Activated CD8-positive, alpha-beta memory T cell treated with anti-CD3 and anti-CD28 coated beads for 1 hour (primary cell): ENCODE results near the gene UBE2H.

Experiments used
- DNase-seq, 2 donors: peaks; one replicate each; pipeline ENCODE4 v3.0.0-alpha.2; 2020; ENCODE audit warnings: low read depth in 1 of 2; ENCODE audit errors: extremely low read depth in 1 of 2

UBE2H gene

GRCh38 chr7:129950933-129951225 lies 1.9 kb downstream of the UBE2H start:
- DNase-seq, result no peak

- no peak for DNase-seq
These were observed 2.4 kb downstream of the UBE2H start for GRCh38 chr7:129950191-129950932.

- DNase-seq, result no peak
These were observed 3.2 kb downstream of the UBE2H start for GRCh38 chr7:129949292-129950133.

GRCh38 chr7:129948877-129949291 lies 3.9 kb downstream of the UBE2H start:
- DNase-seq, result peak; percentile 55 to 63

GRCh38 chr7:129948338-129948737 lies 4.4 kb downstream of the UBE2H start:
- no peak for DNase-seq

GRCh38 chr7:129947701-129948100 lies 5.1 kb downstream of the UBE2H start:
- DNase-seq, result no peak

GRCh38 chr7:129947049-129947448 lies 5.7 kb downstream of the UBE2H start:
- no peak for DNase-seq

GRCh38 chr7:129946282-129946681 lies 6.5 kb downstream of the UBE2H start:
- no peak for DNase-seq

- DNase-seq, result no peak
These were observed 9.4 kb downstream of the UBE2H start for GRCh38 chr7:129943352-129943751.

- no peak for DNase-seq
These were observed 12.4 kb downstream of the UBE2H start for GRCh38 chr7:129940329-129940728.

- no peak for DNase-seq
These were observed 12.9 kb downstream of the UBE2H start for GRCh38 chr7:129939881-129940280.

GRCh38 chr7:129933627-129934026 lies 19.1 kb downstream of the UBE2H start:
- no peak for DNase-seq

- DNase-seq, result no peak
These were observed 26.1 kb downstream of the UBE2H start for GRCh38 chr7:129926618-129927017.

GRCh38 chr7:129925416-129926002 lies 27.3 kb downstream of the UBE2H start:
- no peak for DNase-seq

- no peak for DNase-seq
These were observed 28.2 kb downstream of the UBE2H start for GRCh38 chr7:129924602-129925001.

GRCh38 chr7:129923709-129924108 lies 29.1 kb downstream of the UBE2H start:
- DNase-seq, result no peak

- DNase-seq, result no peak
These were observed 33.3 kb downstream of the UBE2H start for GRCh38 chr7:129919492-129919891.

GRCh38 chr7:129918922-129919321 lies 33.8 kb downstream of the UBE2H start:
- no peak for DNase-seq

GRCh38 chr7:129917934-129918333 lies 34.8 kb downstream of the UBE2H start:
- DNase-seq, result no peak

- no peak for DNase-seq
These were observed 38.1 kb downstream of the UBE2H start for GRCh38 chr7:129914536-129915272.

- DNase-seq, result no peak
These were observed 39.3 kb downstream of the UBE2H start for GRCh38 chr7:129913428-129913827.
